Measurements from ENCODE around the gene DNASE1L1. TPM values are rescaled to one million over a fixed set of nuclear protein-coding genes. Genes with fewer than 3 reads are reported as not detected.

Gene DNASE1L1
- total RNA-seq, 1 donor from 2014 or later: 21.8 TPM

GRCh38 chrX:154355776-154356140 lies 53.3 kb downstream of the DNASE1L1 start:
- intact Hi-C loops (cut with micrococcal nuclease): no loop called here

DNA sequence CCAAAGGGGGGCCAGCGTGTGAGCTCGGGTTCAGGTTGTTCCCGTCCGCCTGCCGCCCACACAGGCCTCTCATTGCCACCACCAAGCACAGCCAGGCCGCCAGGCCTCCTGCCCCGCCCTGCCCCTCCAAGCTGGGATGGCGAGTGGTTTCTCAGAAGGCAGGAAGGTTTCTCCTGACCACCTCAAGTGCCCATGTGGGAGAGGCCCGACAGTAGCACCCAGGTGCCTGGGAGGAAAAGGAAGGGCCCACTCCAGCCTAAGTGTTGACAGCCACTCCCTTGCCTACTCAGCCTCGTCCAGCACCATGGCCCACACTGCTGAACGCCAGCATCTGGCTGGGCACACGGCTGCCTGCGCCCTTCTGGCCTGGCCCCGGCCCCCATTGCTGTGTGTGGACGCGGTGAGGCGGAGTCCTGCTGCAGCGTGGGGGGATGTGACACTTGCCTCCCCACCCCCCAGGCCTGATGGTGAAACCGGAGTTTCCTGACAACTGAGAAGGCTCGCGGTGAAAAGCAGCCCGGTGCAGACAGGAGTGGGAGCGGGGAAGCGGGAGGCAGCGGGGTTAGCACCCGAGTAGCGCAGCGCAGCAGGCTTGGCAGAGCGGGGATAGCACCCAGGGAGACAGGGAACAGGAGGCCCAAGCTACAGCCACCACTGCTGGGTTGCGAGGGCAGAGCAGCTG lies 53.8 kb downstream of the DNASE1L1 start:
- intact Hi-C loops (cut with micrococcal nuclease): no loop called here

DNA sequence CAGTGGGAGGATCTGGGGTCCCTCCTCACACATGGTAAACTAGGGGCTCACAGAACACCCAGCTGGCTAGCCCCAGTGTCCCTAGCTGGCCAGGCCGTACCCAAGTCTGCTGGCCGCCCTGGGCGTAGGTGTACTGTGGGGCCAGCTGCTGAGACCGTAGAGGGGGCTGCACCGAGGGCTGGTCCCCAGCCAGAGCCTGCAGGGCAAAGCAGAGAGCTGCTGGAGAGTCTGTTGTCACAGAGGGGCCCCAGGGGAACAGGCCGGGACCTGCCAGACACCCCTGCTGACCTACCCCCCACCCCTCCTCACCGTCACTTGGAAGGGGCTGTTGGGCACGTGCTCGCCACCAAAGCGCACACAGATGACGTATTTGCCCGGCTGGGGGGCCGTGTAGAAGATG lies 54.5 kb downstream of the DNASE1L1 start:
- intact Hi-C loops (cut with micrococcal nuclease): no loop called here

DNA sequence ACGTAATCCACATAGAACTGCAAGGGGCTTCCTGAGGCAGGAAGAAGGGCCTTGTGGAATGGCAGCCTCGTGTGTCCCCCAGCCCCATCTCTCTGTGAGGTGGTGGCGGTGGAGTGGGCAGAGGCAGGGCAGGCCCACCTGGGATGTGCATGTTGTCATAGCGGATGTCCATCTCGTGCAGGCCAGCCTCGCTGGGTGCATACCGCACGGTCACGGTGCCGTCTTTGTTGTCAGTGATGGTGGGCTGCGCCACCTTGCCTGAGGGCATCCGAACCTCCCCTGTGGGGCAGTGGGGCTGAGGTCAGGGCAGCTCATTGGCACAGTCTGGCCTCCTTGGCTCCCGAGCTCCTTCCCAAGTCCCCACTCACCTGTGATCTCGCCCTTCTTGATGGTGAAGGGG lies 55.0 kb downstream of the DNASE1L1 start:
- intact Hi-C loops (cut with micrococcal nuclease): no loop called here

- intact Hi-C loops (cut with micrococcal nuclease): no loop called here
Measured at GRCh38 chrX:154353172-154353843, 55.7 kb downstream of the DNASE1L1 start.

- intact Hi-C loops (cut with micrococcal nuclease): no loop called here
Measured at GRCh38 chrX:154352466-154352865, 56.6 kb downstream of the DNASE1L1 start.

- intact Hi-C loops (cut with micrococcal nuclease): no loop called here
Measured at GRCh38 chrX:154352012-154352401, 57.0 kb downstream of the DNASE1L1 start.

Other genes with a start within 250 kb of the DNASE1L1 start
- gene OPN1MW, start 226.7 kb downstream of the DNASE1L1 start, total RNA-seq: not detected in 2 replicates
- gene OPN1MW2, start 189.5 kb downstream of the DNASE1L1 start, total RNA-seq: not detected in 2 replicates
- gene OPN1MW3, start 151.7 kb downstream of the DNASE1L1 start, total RNA-seq: not detected in 2 replicates
- not detected in 2 replicates for gene TEX28, start 114.1 kb downstream of the DNASE1L1 start, total RNA-seq
- gene TKTL1, start 113.5 kb downstream of the DNASE1L1 start, total RNA-seq: 1.1 and 1.5 TPM in 2 replicates
- 1,498 and 1,525 TPM in 2 replicates for gene FLNA, start 34.6 kb downstream of the DNASE1L1 start, total RNA-seq
- 55.9 and 60.2 TPM in 2 replicates for gene EMD, start 30.0 kb downstream of the DNASE1L1 start, total RNA-seq
- 2,525 and 2,615 TPM in 2 replicates for gene RPL10, start 10.9 kb downstream of the DNASE1L1 start, total RNA-seq
- gene TAFAZZIN, start 2.3 kb upstream of the DNASE1L1 start, total RNA-seq: 91.3 and 91.8 TPM in 2 replicates
- gene ATP6AP1, start 19.4 kb upstream of the DNASE1L1 start, total RNA-seq: 61.3 and 63.8 TPM in 2 replicates
- gene GDI1, start 27.9 kb upstream of the DNASE1L1 start, total RNA-seq: 119 TPM in 2 replicates
- gene FAM50A, start 34.9 kb upstream of the DNASE1L1 start, total RNA-seq: 85.2 and 90.9 TPM in 2 replicates
- gene PLXNA3, start 49.0 kb upstream of the DNASE1L1 start, total RNA-seq: 37.3 and 43.8 TPM in 2 replicates
- 56.8 and 58.6 TPM in 2 replicates for gene LAGE3, start 70.0 kb upstream of the DNASE1L1 start, total RNA-seq
- 45.4 and 47.8 TPM in 2 replicates for gene UBL4A, start 77.4 kb upstream of the DNASE1L1 start, total RNA-seq
- gene SLC10A3, start 81.4 kb upstream of the DNASE1L1 start, total RNA-seq: 23.4 and 25.2 TPM in 2 replicates
- 30.9 and 31.0 TPM in 2 replicates for gene FAM3A, start 107.0 kb upstream of the DNASE1L1 start, total RNA-seq
- gene G6PD, start 137.6 kb upstream of the DNASE1L1 start, total RNA-seq: 70.1 and 72.7 TPM in 2 replicates
- 47.7 and 47.9 TPM in 2 replicates for gene IKBKG, start 138.4 kb upstream of the DNASE1L1 start, total RNA-seq
- not detected in 2 replicates for gene CTAG1A, start 175.9 kb upstream of the DNASE1L1 start, total RNA-seq
- gene CTAG1B, start 210.0 kb upstream of the DNASE1L1 start, total RNA-seq: not detected in 2 replicates
- not detected in 2 replicates for gene CTAG2, start 244.3 kb upstream of the DNASE1L1 start, total RNA-seq

Measured in T-helper 1 cell treated with Interleukin-12 subunit alpha and Interleukin-12 subunit beta and Interleukin-4 antibody, amounts not matched to agents 30 ng/mL and 1 ng/mL, for 36 hours (primary cell).